HCT116 (cell line): ENCODE measurements around the gene PSMA7.

ENCODE experiments used
- ATF3 ChIP-seq: IDR thresholded peaks from 2 replicates; pipeline ENCODE4 v1.6.1; 2012
- CEBPB ChIP-seq: IDR thresholded peaks from 2 replicates; pipeline ENCODE4 v1.6.1; 2012; ENCODE audit warnings: low read depth
- CTCF ChIP-seq, 3 experiments: fragments of 200-600 bp in 1 of 3; sonication (generic) in 1 of 3; IDR thresholded peaks in 2 of 3; conservative IDR thresholded peaks in 1 of 3; 2 replicates each; pipeline ENCODE4 v1.5.1; 2012 to 2017; ENCODE audit warnings: low read depth in 2 of 3, low read length in 2 of 3, antibody characterized with exemption in 1 of 3, borderline replicate concordance in 1 of 3, control low read depth in 1 of 3, mild to moderate bottlenecking in 1 of 3, mixed read lengths in 1 of 3, mixed run types in 1 of 3, moderate library complexity in 1 of 3; ENCODE audit not compliant: insufficient read depth in 1 of 3
- EGR1 ChIP-seq: IDR thresholded peaks from 2 replicates; pipeline ENCODE4 v1.6.1; 2012; ENCODE audit warnings: low read depth
- ELF1 ChIP-seq: IDR thresholded peaks from 2 replicates; pipeline ENCODE4 v1.6.1; 2012; ENCODE audit warnings: low read depth, borderline replicate concordance
- EZH2phosphoT487 ChIP-seq: fragments of 200-600 bp; IDR thresholded peaks from 2 replicates; pipeline ENCODE4 v1.6.1; 2018; ENCODE audit warnings: antibody characterized with exemption, borderline replicate concordance
- JUND ChIP-seq: IDR thresholded peaks from 2 replicates; pipeline ENCODE4 v1.6.1; 2012
- MAX ChIP-seq: IDR thresholded peaks from 2 replicates; pipeline ENCODE4 v1.6.1; 2012
- POLR2A ChIP-seq: IDR thresholded peaks from 2 replicates; pipeline ENCODE4 v1.7.0; 2011; ENCODE audit warnings: borderline replicate concordance; ENCODE audit not compliant: insufficient read depth, insufficient read length; ENCODE audit errors: extremely low read depth
- POLR2AphosphoS5 ChIP-seq: IDR thresholded peaks from 2 replicates; pipeline ENCODE4 v1.6.1; 2011; ENCODE audit warnings: mild to moderate bottlenecking, low read depth, low read length, moderate library complexity
- SRF ChIP-seq: IDR thresholded peaks from 2 replicates; pipeline ENCODE4 v1.6.1; 2012; ENCODE audit warnings: low read depth
- YY1 ChIP-seq: IDR thresholded peaks from 2 replicates; pipeline ENCODE4 v1.6.1; 2011; ENCODE audit warnings: low read length, low read depth, moderate library complexity, mild to moderate bottlenecking; ENCODE audit not compliant: insufficient replicate concordance; ENCODE audit errors: extremely low read depth
- ZFX ChIP-seq: fragments of 450-650 bp; IDR thresholded peaks from 2 replicates; pipeline ENCODE4 v1.6.1; 2017

- TF ChIP-seq POLR2A (no peak), ATF3 (no peak), ELF1 (no peak), CTCF (IDR thresholded peaks at IDR 0.05 in 2 of 3, conservative IDR thresholded peaks at IDR 0.05 in 1 of 3; ENCODE audit: borderline replicate concordance in 1 of 3, insufficient read depth in 1 of 3, low read depth in 2 of 3, low read length in 2 of 3) (no peak), MAX (no peak), ZFX (no peak), CEBPB (no peak), SRF (no peak), POLR2AphosphoS5 (no peak), YY1 (no peak), JUND (no peak), EZH2phosphoT487 (no peak), EGR1 (no peak)
Observed at GRCh38 chr20:62131560-62132320, 11.5 kb downstream of the PSMA7 start.
